ENCODE results near the gene MYO5B. TPM values are rescaled to one million over a fixed set of nuclear protein-coding genes. Genes with fewer than 3 reads are reported as not detected.

MYO5B gene
- polyA plus RNA-seq, 4 donors, result 45.0 to 185 (median 102) TPM

DNA sequence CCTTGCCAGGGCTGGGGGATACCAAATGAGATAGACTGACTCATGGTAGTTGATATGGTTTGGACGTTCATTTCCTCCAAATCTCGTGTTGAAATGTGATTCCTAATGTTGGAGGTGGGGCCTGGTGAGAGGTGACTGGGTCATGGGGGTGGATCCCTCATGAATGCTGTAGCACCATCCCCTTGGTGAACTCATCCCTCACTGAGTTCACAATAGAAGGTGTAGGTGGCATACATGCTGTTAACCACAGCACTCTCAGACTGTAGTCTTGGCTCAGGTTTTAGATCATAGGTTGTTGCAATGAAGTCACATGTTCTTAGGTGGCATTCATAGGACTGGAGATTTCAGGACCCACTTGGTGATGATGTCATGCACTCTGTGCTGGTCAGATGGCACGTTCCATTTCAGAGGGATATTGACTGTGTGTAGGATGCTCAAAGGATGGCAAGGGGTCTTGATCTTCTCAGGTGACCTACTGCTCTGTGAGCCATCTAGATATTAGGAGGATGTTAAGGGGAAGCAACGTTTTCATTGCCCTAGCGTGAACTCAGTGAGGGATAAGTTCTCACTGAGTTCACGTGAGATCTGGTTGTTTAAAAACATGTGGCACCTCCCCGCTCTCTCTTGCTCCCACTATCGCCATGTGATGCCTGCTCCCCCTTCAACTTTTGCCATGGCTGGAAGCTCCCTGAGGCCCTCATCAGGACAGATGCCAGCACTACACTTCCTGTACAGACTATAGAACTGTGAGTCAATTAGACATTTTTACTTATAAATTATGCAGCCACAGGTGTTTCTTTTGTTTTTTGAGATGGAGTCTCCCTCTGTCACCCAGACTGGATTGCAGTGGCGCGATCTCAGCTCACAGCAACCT, 307.8 kb downstream of the MYO5B start:
- WGBS, 3 donors, result 45 to 55% (median 48%) methylated on average over 10 of the region's 10 CpGs

DNA sequence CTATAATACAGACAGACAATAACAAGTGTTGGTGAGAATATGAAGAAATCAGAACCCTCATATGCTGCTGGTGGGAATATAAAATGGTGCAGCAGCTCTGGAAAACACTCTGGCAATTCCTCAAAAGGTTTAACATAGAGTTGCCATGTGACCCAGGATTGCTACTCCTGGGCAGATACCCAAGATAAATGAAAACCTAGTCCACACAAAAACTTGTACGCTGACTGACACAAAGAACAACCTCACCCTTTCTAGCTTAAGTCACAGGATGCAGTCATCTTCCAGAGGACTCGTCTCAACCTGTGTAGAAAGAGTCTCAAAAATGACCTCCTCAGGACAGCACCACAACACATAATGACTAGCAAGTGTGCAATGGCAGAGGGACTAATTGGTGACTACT, 310.0 kb downstream of the MYO5B start:
- no peaks in the 10 kb centered on the region for H3K4me1 ChIP-seq (ENCODE audit: control insufficient read depth in 3 of 3, insufficient read depth in 2 of 3, low read depth in 1 of 3, low read length in 2 of 3)
- FAIRE-seq (no peak), DNase-seq (no peak)
- WGBS, 3 donors, result 82 to 95% (median 88%) methylated on average over 2 of the region's 2 CpGs
- H3K4me3 ChIP-seq (ENCODE audit: low read depth in 1 of 3, low read length in 3 of 3), result no peak overlapping the region
- H3K9me3 ChIP-seq (ENCODE audit: control insufficient read depth in 2 of 2, insufficient read depth in 1 of 2, low read depth in 1 of 2, low read length in 1 of 2), result no peaks in the 10 kb centered on the region
- no peaks in the 10 kb centered on the region for H3K27me3 ChIP-seq (ENCODE audit: control insufficient read depth in 3 of 3, insufficient read depth in 3 of 3, low read length in 3 of 3)
- H3K36me3 ChIP-seq (ENCODE audit: control insufficient read depth in 3 of 3, insufficient read depth in 2 of 3, low read depth in 1 of 3, low read length in 3 of 3), result peaks cover 0 to 19% (median 0%) of the 10 kb centered on the region in 3 donors
- H3K27ac ChIP-seq (ENCODE audit: low read depth in 1 of 3, low read length in 2 of 3), result no peak overlapping the region

More for the DNA sequence above, 307.8 kb downstream of the MYO5B start:
- Histone ChIP-seq H3K9me3 (ENCODE audit: control insufficient read depth in 2 of 2, insufficient read depth in 1 of 2, low read depth in 1 of 2, low read length in 1 of 2) (no peaks in the 10 kb centered on the region), H3K27ac (ENCODE audit: low read depth in 1 of 3, low read length in 2 of 3) (no peak overlapping the region), H3K4me3 (ENCODE audit: low read depth in 1 of 3, low read length in 3 of 3) (no peak overlapping the region), H3K27me3 (ENCODE audit: control insufficient read depth in 3 of 3, insufficient read depth in 3 of 3, low read length in 3 of 3) (peaks cover 0 to 2% (median 0%) of the 10 kb centered on the region in 3 donors), H3K4me1 (ENCODE audit: control insufficient read depth in 3 of 3, insufficient read depth in 2 of 3, low read depth in 1 of 3, low read length in 2 of 3) (no peaks in the 10 kb centered on the region), H3K36me3 (ENCODE audit: control insufficient read depth in 3 of 3, insufficient read depth in 2 of 3, low read depth in 1 of 3, low read length in 3 of 3) (peaks cover 0 to 30% (median 0%) of the 10 kb centered on the region in 3 donors)
- no peak for FAIRE-seq
- DNase-seq, result no peak

- DNase-seq (no peak), FAIRE-seq (no peak)
- Histone ChIP-seq H3K9me3 (ENCODE audit: control insufficient read depth in 2 of 2, insufficient read depth in 1 of 2, low read depth in 1 of 2, low read length in 1 of 2) (no peaks in the 10 kb centered on the region), H3K27me3 (ENCODE audit: control insufficient read depth in 3 of 3, insufficient read depth in 3 of 3, low read length in 3 of 3) (no peaks in the 10 kb centered on the region), H3K4me3 (ENCODE audit: low read depth in 1 of 3, low read length in 3 of 3) (no peak overlapping the region), H3K27ac (ENCODE audit: low read depth in 1 of 3, low read length in 2 of 3) (no peak overlapping the region), H3K4me1 (ENCODE audit: control insufficient read depth in 3 of 3, insufficient read depth in 2 of 3, low read depth in 1 of 3, low read length in 2 of 3) (no peaks in the 10 kb centered on the region), H3K36me3 (ENCODE audit: control insufficient read depth in 3 of 3, insufficient read depth in 2 of 3, low read depth in 1 of 3, low read length in 3 of 3) (peaks cover 0 to 22% (median 3%) of the 10 kb centered on the region in 3 donors)
- 84 to 90% (median 90%) methylated on average over 4 of the region's 4 CpGs for WGBS, 3 donors
Measured at GRCh38 chr18:49884465-49884864, 310.5 kb downstream of the MYO5B start.

DNA sequence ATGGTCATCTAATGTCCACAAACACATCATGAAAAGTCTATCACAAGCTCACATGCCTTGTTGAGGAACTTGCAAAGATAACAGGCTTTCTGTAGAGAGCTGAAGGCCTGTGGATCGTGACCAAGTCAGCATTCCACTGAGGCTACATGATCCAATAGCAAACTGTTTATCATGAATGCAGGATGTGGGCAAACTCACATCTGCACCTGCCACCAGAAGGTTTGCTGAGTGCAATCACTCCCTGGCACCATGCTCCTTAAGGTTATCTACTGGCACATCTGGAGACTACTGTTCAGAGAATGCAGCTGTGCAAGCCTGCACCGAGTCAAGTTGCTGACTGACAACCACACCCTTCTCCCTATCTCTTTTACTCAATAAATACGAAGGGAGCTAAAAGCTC, 314.3 kb downstream of the MYO5B start:
- no peak for DNase-seq
- 44 to 55% (median 46%) methylated on average over 3 of the region's 3 CpGs for WGBS, 3 donors
- Histone ChIP-seq H3K36me3 (ENCODE audit: control insufficient read depth in 3 of 3, insufficient read depth in 2 of 3, low read depth in 1 of 3, low read length in 3 of 3) (peaks cover 0 to 24% (median 3%) of the 10 kb centered on the region in 3 donors), H3K4me1 (ENCODE audit: control insufficient read depth in 3 of 3, insufficient read depth in 2 of 3, low read depth in 1 of 3, low read length in 2 of 3) (no peaks in the 10 kb centered on the region), H3K27me3 (ENCODE audit: control insufficient read depth in 3 of 3, insufficient read depth in 3 of 3, low read length in 3 of 3) (peaks cover 0 to 2% (median 0%) of the 10 kb centered on the region in 3 donors), H3K27ac (ENCODE audit: low read depth in 1 of 3, low read length in 2 of 3) (no peak overlapping the region), H3K4me3 (ENCODE audit: low read depth in 1 of 3, low read length in 3 of 3) (no peak overlapping the region), H3K9me3 (ENCODE audit: control insufficient read depth in 2 of 2, insufficient read depth in 1 of 2, low read depth in 1 of 2, low read length in 1 of 2) (no peaks in the 10 kb centered on the region)
- FAIRE-seq, result no peak

DNA sequence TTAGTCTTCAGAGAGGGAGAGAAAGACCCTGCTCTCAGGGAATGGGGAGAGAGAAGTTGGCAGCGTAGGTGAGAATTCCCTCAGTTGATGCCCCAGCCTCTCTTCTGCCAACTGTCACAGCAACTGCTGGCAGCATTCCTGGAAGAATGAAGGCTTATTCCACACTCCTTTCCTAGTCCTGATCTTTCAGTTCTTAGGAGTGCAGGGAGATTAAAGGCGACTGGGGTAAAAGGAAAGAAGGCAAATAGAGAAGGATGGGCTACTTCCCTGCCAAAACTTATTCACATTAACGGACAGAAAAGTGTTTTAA, 315.7 kb downstream of the MYO5B start:
- 54 to 74% (median 61%) methylated on average over 3 of the region's 3 CpGs for WGBS, 3 donors
- FAIRE-seq (no peak), DNase-seq (no peak)
- peaks cover 0 to 28% (median 4%) of the 10 kb centered on the region in 3 donors for H3K36me3 ChIP-seq (ENCODE audit: control insufficient read depth in 3 of 3, insufficient read depth in 2 of 3, low read depth in 1 of 3, low read length in 3 of 3)
- no peaks in the 10 kb centered on the region for H3K4me1 ChIP-seq (ENCODE audit: control insufficient read depth in 3 of 3, insufficient read depth in 2 of 3, low read depth in 1 of 3, low read length in 2 of 3)
- H3K27ac ChIP-seq (ENCODE audit: low read depth in 1 of 3, low read length in 2 of 3), result no peak overlapping the region
- H3K4me3 ChIP-seq (ENCODE audit: low read depth in 1 of 3, low read length in 3 of 3), result no peak overlapping the region
- peaks cover 0 to 2% (median 0%) of the 10 kb centered on the region in 3 donors for H3K27me3 ChIP-seq (ENCODE audit: control insufficient read depth in 3 of 3, insufficient read depth in 3 of 3, low read length in 3 of 3)
- H3K9me3 ChIP-seq (ENCODE audit: control insufficient read depth in 2 of 2, insufficient read depth in 1 of 2, low read depth in 1 of 2, low read length in 1 of 2), result no peaks in the 10 kb centered on the region

DNA sequence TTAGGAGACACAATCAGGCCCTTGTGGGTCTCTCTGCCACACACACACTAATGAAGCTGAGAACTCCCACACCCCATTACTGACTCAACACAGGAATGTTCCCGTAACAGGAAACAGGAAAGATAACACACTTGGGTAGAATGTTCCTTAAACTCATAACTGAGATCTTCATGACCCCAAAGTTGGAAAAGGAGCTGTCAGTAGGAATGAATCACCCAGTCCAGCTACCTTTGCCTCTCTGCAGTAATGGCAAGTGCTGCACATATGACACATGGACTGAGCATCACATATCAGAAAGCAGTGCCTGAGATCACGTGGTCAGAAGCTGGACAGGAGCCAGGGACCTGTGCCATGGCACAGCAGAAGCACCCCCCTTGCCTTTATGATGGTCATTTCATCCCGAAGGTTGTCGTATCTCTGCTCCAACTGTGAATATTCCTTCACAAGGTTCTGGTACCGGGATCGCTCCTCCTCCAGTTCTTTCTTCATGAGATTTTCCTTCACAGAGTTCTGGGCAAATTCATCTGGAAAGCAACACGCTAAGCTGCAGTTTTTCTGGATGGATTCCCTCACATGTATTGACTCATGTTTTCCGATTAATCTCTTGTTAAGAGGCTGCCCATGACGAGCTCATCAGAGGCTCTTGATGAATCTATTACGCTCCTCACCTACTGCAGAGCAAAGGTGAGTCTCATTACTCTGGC, 316.2 kb downstream of the MYO5B start:
- DNase-seq, result no peak
- peaks cover 0 to 30% (median 5%) of the 10 kb centered on the region in 3 donors for H3K36me3 ChIP-seq (ENCODE audit: control insufficient read depth in 3 of 3, insufficient read depth in 2 of 3, low read depth in 1 of 3, low read length in 3 of 3)
- H3K27ac ChIP-seq (ENCODE audit: low read depth in 1 of 3, low read length in 2 of 3), result no peak overlapping the region
- H3K27me3 ChIP-seq (ENCODE audit: control insufficient read depth in 3 of 3, insufficient read depth in 3 of 3, low read length in 3 of 3), result peaks cover 0 to 2% (median 0%) of the 10 kb centered on the region in 3 donors
- FAIRE-seq, result no peak
- no peak overlapping the region for H3K4me3 ChIP-seq (ENCODE audit: low read depth in 1 of 3, low read length in 3 of 3)
- WGBS, 3 donors, result 80 to 85% (median 84%) methylated on average over 10 of the region's 10 CpGs
- no peaks in the 10 kb centered on the region for H3K9me3 ChIP-seq (ENCODE audit: control insufficient read depth in 2 of 2, insufficient read depth in 1 of 2, low read depth in 1 of 2, low read length in 1 of 2)
- H3K4me1 ChIP-seq (ENCODE audit: control insufficient read depth in 3 of 3, insufficient read depth in 2 of 3, low read depth in 1 of 3, low read length in 2 of 3), result no peaks in the 10 kb centered on the region

GRCh38 chr18:49878015-49878414, 316.9 kb downstream of the MYO5B start:
- FAIRE-seq, result no peak
- H3K4me1 ChIP-seq (ENCODE audit: control insufficient read depth in 3 of 3, insufficient read depth in 2 of 3, low read depth in 1 of 3, low read length in 2 of 3), result no peaks in the 10 kb centered on the region
- peaks cover 0 to 2% (median 0%) of the 10 kb centered on the region in 3 donors for H3K27me3 ChIP-seq (ENCODE audit: control insufficient read depth in 3 of 3, insufficient read depth in 3 of 3, low read length in 3 of 3)
- no peak for DNase-seq
- 89 to 98% (median 91%) methylated on average over 2 of the region's 2 CpGs for WGBS, 3 donors
- H3K27ac ChIP-seq (ENCODE audit: low read depth in 1 of 3, low read length in 2 of 3), result no peak overlapping the region
- H3K4me3 ChIP-seq (ENCODE audit: low read depth in 1 of 3, low read length in 3 of 3), result no peak overlapping the region
- peaks cover 0 to 36% (median 9%) of the 10 kb centered on the region in 3 donors for H3K36me3 ChIP-seq (ENCODE audit: control insufficient read depth in 3 of 3, insufficient read depth in 2 of 3, low read depth in 1 of 3, low read length in 3 of 3)
- H3K9me3 ChIP-seq (ENCODE audit: control insufficient read depth in 2 of 2, insufficient read depth in 1 of 2, low read depth in 1 of 2, low read length in 1 of 2), result no peaks in the 10 kb centered on the region

GRCh38 chr18:49876536-49876935, 318.4 kb downstream of the MYO5B start:
- no peak for DNase-seq
- Histone ChIP-seq H3K9me3 (ENCODE audit: control insufficient read depth in 2 of 2, insufficient read depth in 1 of 2, low read depth in 1 of 2, low read length in 1 of 2) (no peaks in the 10 kb centered on the region), H3K4me1 (ENCODE audit: control insufficient read depth in 3 of 3, insufficient read depth in 2 of 3, low read depth in 1 of 3, low read length in 2 of 3) (no peaks in the 10 kb centered on the region), H3K36me3 (ENCODE audit: control insufficient read depth in 3 of 3, insufficient read depth in 2 of 3, low read depth in 1 of 3, low read length in 3 of 3) (peaks cover 0 to 44% (median 9%) of the 10 kb centered on the region in 3 donors), H3K27me3 (ENCODE audit: control insufficient read depth in 3 of 3, insufficient read depth in 3 of 3, low read length in 3 of 3) (peaks cover 0 to 2% (median 0%) of the 10 kb centered on the region in 3 donors), H3K27ac (ENCODE audit: low read depth in 1 of 3, low read length in 2 of 3) (no peak overlapping the region), H3K4me3 (ENCODE audit: low read depth in 1 of 3, low read length in 3 of 3) (no peak overlapping the region)
- FAIRE-seq, result no peak
- WGBS, 3 donors, result 83 to 95% (median 88%) methylated on average over 4 of the region's 4 CpGs

Measured in small intestine (tissue), 7 donors.